HG03060 (cell line): ENCODE data around the gene NEURL3.
"Not testable (repeated sequence)": the region's sequence is repeated elsewhere in the genome, so short reads cannot be mapped to it uniquely, and the experiment has no call there.

Experiments used
- ATAC-seq: cut with Tn5 transposase; IDR thresholded peaks from one replicate; pipeline ENCODE4 v1.9.1; 2021; ENCODE audit warnings: low read depth, moderate number of reproducible peaks; ENCODE audit not compliant: unreplicated experiment

The NEURL3 gene

GRCh38 chr2:96505231-96505889, at the start of gene NEURL3:
TSS of gene NEURL3 (minus strand) at chr2:96505357. CDS start at chr2:96505286, 71 bp downstream.
- no peak for ATAC-seq

GRCh38 chr2:96554293-96555145, 49.4 kb upstream of the NEURL3 start:
- no peak for ATAC-seq

- not testable (repeated sequence) for ATAC-seq
These were observed 48.8 kb upstream of the NEURL3 start for GRCh38 chr2:96553957-96554292.

GRCh38 chr2:96553176-96553956, 48.2 kb upstream of the NEURL3 start:
- no peak for ATAC-seq

GRCh38 chr2:96552315-96553175, 47.4 kb upstream of the NEURL3 start:
- no peak for ATAC-seq

GRCh38 chr2:96551605-96552314, 46.6 kb upstream of the NEURL3 start:
- no peak for ATAC-seq

GRCh38 chr2:96550787-96551604, 45.8 kb upstream of the NEURL3 start:
- ATAC-seq = no peak

GRCh38 chr2:96549967-96550786, 45.0 kb upstream of the NEURL3 start:
- ATAC-seq = no peak

GRCh38 chr2:96549466-96549785, 44.3 kb upstream of the NEURL3 start:
- no peak for ATAC-seq

GRCh38 chr2:96548558-96549465, 43.7 kb upstream of the NEURL3 start:
- ATAC-seq = no peak

GRCh38 chr2:96547731-96548171, 42.6 kb upstream of the NEURL3 start:
- no peak for ATAC-seq

GRCh38 chr2:96547203-96547641, 42.1 kb upstream of the NEURL3 start:
- no peak for ATAC-seq

GRCh38 chr2:96546797-96547196, 41.6 kb upstream of the NEURL3 start:
- ATAC-seq = no peak

GRCh38 chr2:96546321-96546720, 41.2 kb upstream of the NEURL3 start:
- ATAC-seq = no peak

GRCh38 chr2:96542357-96542977, 37.3 kb upstream of the NEURL3 start:
- ATAC-seq = no peak

- no peak for ATAC-seq
These were observed 36.4 kb upstream of the NEURL3 start for GRCh38 chr2:96541398-96542152.
